Adrenal gland (tissue), 5 donors: ENCODE measurements around the gene OR6C75.

Source experiments
- CTCF ChIP-seq, 6 experiments: fragments of 450-650 bp in 4 of 6; fragments of 200-600 bp in 2 of 6; sonication (generic) in 1 of 6; IDR thresholded peaks; 1 replicate in 5 of 6; 2 replicates in 1 of 6; pipeline versions ENCODE4 v1.5.1 to v1.8.0; 2016 to 2021; ENCODE audit warnings: antibody characterized with exemption in 6 of 6, mild to moderate bottlenecking in 2 of 6, moderate library complexity in 1 of 6
- POLR2A ChIP-seq, 2 donors: fragments of 450-650 bp; IDR thresholded peaks; one replicate each; pipeline ENCODE4 v1.6.1; 2017; ENCODE audit warnings: antibody characterized with exemption in 2 of 2, mild to moderate bottlenecking in 2 of 2, moderate library complexity in 1 of 2
- donor health status: DM: no; HTN: no; CAD: no.

GRCh38 chr12:55320201-55320600 lies 42.6 kb upstream of the OR6C75 start:
- TF ChIP-seq POLR2A (IDR thresholded peaks at IDR 0.05) (no peak), CTCF (IDR thresholded peaks at IDR 0.05) (no peak)
